Glomerular visceral epithelial cell (primary cell): ENCODE results near the gene PAX7.
"Not testable (repeated sequence)": the region's sequence is repeated elsewhere in the genome, so short reads cannot be mapped to it uniquely, and the experiment has no call there.

Experiments
- DNase-seq: peaks from one replicate; pipeline ENCODE4 v3.0.0-alpha.2; 2016; ENCODE audit errors: extremely low spot score

The PAX7 gene

DNA sequence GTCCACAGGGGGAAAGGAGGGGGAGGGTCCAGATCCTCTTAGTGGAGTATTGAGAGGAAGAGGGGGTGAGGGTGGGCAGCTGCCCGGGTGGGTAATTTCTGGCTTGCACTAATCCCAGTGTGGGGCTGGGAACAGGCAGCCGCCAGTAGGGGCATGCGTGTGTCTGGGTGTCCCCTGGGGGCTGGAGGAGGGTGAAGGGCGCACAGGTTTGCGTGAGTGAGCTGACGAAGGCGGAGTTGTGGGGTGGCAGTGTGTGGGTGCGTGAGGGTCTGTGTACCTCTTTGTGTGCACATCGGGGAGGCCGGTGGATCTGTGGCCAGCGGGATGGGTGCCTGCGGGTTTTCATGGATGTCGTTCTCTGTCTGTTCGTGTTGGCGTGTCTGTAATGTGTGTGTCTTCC, 97.3 kb downstream of the PAX7 start:
- no peak for DNase-seq

DNA sequence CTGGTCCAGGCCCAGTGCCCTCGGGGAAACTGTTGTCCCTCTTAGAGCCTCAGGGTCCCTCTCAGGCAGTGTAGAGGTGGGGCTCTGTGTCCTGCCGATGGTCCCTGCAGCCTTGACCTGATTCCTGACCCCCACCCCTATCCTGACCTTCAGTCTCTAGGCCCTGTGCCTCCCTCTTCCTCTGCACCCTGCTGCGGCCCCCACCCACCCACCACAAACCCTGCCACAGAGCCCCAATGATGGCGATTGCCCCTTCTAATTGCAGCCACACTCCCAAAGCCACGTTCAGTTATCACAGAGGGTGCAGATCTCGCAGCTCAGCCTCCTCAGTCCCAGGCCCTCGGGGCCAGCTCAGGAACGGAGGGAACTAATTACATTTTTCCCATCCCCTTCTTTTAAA, 99.7 kb downstream of the PAX7 start:
- no peak for DNase-seq

DNA sequence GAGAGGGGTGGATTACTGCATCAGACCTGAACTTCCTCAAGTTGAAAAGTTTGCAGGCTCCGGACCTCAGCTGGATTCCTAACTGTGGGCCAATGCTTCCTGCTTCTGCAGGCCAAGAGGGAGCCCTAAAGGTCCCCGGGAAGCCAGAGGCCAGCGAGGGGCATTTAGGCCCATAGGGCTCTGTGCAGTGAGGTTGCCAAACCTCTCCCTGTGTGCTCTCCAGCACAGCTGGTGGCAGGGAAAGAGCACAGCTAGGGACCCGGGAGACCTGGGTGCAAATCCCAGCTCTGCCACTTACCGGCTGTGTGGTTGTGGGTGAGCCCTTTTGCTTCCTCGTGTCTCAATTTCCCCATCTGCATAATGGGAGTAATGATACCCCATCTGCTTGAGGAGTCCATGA, 100.5 kb downstream of the PAX7 start:
- DNase-seq = no peak

DNA sequence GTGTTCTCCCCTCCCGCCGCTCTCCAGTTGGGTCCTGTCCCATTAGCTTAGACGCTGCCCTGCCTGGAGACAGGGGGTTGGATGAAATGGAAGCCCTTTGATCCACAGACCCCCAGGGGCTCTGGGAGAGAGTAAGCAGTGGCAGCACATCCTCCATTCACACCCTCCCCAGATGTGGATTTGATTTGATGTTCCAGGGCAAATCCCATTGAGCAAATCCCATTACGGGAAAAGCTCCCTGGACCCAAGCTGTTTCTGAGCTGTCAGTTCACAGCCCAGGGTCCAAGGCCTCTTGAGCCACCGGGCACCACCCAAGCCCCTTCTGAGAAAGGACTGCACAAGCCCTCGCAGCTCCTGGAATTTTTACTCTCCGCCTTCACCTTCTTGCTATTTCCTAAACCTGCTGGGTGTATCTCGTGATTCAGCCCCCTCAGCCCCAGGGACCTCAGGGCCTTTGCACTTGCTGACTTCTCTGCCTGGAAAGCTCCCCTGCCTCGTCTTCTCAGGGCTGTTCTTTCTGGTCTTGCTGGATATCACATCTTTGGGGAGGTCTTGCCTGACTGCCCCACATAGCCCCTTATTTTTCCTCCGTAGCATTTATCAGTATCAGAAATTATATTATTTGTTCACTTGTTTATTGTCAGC, 101.1 kb downstream of the PAX7 start:
- DNase-seq = no peak

DNA sequence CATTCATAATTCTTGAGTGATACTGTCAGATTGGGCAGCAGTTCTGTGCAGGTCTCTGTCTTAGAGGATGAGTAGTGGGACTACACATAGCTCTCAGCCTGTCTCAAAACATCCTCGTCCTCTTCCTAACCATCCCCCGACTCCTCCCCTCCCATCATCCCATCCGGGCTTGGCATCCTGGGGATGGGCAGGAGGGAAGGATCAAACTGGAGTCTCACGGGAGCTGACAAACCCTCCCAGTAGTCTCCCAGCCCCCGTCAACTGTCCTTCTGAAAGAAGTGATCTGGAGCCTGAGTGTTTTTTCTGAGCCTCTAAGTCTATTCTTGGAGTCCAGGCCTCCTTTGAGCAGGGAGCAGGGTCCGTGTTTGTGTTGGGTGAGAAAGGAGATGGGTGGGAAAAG, 102.0 kb downstream of the PAX7 start:
- DNase-seq = no peak

DNA sequence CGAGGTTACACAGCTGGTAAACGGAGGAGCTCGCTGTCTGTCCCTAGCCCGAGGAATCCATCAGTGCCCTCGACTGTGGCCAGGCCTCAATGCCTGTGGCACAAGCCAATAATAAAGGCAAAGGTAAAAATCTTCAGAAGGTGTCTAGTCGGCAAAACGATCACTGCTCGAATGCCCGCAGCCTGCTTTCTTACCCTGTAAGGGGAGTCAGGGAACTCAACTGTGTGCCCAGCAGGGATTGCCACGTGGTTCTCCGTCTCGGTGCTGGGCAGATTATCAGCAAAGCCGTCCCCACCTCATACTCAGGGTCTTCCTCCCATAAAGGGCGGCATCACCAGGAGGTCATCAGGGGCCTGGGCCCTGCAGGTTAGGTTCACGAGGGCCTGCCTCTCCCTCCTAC, 103.4 kb downstream of the PAX7 start:
- no peak for DNase-seq

DNA sequence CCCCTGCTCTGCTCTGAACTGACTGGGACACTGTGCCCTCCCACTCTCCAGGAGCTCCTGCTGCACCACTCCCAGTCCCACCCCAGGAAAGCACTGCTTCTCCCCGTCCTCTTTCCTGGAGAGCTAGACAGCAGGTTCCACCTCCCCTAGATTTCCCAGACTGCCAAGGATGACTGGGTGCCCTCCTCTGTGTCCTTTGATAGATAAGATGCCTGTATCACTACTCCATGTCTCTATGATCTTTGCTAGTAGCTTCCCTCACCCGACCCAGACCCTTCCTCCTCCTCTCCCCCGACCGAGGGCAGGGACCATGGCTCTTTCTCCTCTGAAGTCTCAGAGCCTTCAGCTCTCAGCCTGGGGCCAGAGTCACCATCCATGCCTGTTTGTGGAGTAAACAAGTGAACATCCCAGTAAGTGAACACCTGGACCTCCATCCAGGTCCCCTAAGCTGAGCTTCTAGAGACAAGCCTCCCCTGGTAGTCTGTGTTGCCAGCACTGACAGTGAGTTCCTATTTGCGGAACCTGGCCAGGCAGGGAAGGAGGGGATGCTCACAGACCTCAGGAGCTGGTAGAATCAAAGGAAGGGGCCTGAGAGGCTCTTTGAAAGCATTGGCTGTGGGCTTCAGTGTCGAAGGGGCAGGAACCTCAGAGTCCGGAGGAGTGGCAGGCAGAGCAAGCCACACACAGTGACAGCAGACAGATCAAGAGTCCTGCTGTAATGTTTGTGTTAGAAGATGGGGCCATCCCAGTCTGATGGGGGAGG, 104.0 kb downstream of the PAX7 start:
- DNase-seq = no peak

DNA sequence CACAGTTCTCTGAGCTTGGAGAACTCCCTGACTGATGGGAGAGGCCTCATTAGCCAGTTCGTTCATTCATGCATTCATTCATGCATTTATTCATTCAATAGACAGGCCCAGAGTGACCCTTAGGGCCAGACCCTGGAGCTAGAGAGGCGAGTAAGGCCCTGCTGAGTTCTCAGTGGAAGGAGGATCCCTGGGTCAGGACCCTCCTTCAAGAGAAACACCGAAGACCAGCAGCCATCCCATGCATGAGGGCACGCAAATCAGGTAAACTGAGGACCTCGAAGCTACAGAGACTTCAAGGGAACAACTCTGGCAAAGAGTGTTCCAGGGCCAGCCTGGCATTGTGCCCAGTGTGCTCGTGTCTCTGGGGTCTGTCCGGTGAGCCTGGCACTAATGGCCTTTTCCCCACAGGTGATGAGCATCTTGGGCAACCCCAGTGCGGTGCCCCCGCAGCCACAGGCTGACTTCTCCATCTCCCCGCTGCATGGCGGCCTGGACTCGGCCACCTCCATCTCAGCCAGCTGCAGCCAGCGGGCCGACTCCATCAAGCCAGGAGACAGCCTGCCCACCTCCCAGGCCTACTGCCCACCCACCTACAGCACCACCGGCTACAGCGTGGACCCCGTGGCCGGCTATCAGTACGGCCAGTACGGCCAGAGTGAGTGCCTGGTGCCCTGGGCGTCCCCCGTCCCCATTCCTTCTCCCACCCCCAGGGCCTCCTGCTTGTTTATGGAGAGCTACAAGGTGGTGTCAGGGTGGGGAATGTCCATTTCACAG, 104.8 kb downstream of the PAX7 start:
- DNase-seq = no peak

DNA sequence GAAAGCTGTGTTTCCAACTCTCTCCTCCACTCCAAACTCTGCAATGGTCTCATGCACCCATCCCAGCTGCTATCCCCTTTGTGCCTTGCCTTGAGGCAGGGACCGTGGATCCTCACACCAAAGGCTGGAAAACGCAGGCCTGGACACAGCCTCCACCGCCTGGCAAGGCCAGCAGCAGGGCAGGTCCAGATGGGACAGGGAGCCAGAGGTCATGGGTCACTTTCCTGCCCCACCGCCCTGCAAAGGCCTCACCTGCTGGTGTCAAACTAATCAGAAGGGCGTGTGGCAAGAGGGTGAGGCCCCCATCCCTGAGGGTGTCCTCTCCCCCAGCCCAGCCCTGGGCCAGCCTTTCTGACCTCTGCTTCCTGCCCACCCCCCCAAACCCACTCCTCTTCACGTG, 106.3 kb downstream of the PAX7 start:
- no peak for DNase-seq

DNA sequence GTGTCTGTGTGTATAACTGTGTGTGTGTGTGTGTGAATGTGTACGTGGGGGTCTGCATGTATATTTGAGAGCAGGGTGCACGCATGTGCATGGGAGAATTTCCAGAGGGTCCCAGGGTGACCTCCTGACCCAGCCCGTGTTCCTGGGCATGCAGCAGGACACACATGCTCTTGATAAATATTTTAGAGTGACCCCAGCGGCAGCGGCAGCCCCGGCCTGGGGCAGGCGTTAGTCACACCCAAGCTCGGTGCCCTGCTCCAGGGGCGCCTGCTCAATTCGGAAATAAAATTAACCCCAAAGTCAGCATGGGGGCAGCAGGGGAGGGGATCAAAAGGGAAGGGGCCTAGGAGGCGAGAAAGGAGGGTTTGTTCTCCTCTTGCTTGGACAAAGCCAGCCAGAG, 107.5 kb downstream of the PAX7 start:
- DNase-seq = no peak

DNA sequence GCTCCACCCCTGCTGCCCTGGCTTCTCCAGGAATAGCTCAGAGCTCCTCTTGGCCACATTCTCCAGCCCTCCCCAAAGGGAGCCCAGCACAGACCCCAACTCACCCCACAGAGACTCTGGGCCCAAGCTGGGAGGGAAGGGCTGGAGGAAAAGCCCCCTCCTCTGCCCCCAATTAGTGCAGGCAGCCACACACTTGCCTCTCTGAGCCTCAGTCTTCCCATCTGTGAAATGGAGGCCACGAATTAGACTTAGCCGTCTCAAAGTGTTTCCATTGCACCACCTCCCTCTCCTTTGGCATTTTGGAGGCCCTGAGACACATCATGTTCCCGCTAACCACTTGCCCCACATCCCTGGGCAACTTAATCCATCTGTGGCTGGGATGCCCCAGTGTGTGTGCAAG, 108.0 kb downstream of the PAX7 start:
- no peak for DNase-seq

DNA sequence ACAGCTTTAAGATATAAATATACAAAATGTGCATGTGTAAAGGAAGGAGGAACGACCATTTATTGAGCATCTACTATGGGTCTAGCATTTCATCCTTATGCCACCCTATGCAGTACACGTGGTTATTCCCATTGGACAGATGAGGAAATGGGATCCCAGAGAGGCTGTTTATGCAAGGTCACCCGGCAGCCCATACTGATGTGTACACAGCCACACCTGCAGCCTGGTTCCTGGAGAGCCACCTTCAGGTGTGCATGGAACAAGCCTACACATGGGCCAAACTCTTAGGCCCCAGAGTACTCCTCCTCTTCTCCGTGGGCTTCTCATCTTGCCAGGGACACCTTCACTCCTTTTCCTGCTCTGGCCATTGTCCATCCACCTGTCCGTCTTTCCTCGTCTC, 108.8 kb downstream of the PAX7 start:
- no peak for DNase-seq

DNA sequence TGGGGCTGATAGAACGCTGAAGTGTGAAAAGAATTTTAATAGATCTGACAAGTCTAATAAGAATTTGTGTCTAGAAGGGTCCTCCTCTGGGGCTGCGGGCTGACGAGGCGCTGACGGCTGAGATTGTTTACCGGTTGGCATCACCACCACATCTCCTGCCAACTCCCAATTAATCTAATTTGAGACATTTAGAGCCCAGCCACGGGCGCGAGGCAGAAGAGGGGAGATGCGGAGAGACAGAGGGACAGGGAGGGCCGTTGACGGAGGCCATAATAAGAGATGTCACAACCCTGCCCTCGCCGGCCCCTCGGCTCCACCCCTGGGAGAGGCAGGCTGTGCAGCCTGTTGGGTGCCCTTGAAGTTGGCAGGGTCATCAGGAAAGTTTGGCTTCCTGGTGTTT, 109.3 kb downstream of the PAX7 start:
- no peak for DNase-seq

DNA sequence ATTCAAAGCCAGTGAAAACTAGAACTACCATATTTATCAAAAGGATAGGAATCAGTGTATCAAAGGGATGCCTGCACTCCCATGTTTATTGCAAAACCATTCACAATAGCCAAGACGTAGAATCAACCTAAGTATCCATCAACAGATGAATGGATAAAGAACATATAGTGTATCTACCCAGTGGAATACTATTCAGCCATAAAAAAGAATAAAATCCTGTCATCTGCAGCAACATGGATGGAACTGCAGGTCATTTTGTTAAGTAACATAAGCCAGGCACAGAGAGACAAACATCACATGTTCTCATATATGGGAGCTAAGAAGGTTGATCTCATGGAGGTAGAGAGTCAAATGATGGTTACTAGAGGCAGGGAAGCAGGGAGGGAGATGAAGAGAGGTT, 110.0 kb downstream of the PAX7 start:
- no peak for DNase-seq

DNA sequence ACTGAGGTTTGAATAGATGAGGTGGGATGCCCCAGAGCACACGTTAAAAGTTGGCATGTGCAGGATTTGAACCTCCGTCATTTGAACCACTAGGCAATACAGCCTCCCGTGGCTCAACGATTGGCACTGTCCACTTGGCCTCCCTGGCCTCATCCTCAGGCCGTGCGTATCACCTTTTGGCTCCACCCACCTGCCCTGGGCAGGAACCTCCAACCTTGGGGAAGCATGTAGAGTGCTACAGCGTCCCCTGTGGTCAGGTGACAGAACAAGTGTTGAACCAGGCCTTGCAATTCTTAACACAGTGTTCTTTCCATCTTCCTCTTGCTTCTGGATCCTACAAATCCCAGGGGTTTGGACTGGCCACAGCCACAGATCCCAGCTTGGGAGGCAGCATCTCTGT, 112.6 kb downstream of the PAX7 start:
- DNase-seq = no peak

DNA sequence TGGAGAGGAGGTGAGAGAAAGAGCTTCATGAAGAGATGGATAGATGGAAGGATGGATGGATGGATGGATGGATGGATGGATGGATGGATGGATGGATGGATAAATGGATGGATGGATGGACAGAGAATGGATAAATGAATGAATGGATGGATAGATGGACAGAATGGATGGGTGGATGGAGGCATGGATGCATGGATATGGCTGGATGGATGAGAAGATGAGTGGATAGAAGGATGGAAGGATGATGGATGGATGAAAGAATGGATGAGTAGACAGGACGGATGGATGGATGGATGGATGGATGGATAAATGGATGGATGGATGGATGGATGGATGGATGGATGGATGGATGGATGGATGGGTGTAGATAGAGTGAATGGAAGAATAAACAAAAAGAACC, 113.7 kb downstream of the PAX7 start:
- DNase-seq = not testable (repeated sequence)

DNA sequence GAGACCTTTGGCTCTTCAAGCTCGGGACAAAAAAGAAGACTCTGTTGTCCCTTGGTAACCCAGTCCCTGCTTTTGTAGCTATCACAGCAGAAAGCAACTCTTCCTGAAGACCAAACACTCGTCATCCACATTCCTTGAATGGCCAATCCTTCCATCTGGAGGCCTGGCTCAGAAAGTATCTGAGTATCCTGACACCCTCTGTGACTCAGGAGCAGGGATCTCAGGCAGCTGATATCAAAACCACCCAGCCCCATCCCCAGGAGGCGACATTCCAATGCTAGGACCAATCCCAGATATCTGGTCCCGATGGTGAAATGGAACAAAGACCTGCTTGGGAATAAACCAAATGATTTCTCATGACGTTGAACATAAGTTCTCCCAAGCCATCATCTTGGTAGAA, 116.3 kb downstream of the PAX7 start:
- DNase-seq = no peak

DNA sequence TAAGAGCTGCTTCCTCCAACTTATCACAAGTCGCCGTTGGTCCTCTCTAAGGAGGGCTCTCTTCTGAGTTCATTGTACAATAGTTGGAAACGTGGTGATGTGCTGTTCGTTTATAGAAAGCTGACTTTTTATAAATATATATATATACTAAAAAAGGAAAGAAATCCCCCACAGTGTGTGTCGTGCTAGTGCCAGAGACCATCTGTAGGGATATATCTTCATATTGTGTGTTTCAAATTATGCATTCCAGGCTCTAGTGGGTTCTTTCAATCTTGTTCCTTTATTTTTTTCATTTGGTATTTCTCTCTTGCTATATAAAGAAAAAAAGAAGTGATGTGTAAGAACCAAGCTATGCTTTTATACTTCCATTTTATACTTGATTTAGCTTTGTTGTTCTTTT, 117.0 kb downstream of the PAX7 start:
- no peak for DNase-seq

DNA sequence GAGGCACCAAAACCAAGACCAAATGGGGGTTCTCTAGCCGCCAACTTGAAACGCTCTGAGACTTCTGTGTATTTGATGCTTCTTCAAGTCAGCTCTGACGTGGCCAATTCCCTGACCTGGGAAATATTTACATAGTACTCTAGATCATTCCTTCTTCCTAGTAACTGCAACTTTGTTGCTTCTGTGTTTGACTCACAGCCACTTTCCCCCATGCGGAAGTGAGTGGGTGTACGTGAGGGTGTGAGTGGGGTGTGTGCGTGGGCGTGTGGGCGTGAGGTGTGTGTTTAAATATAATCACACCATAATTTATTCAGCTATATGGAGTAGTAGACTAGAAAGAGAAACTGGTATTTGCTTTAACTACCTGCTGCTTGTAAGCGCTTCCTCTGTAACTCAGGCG, 117.8 kb downstream of the PAX7 start:
- DNase-seq = no peak

DNA sequence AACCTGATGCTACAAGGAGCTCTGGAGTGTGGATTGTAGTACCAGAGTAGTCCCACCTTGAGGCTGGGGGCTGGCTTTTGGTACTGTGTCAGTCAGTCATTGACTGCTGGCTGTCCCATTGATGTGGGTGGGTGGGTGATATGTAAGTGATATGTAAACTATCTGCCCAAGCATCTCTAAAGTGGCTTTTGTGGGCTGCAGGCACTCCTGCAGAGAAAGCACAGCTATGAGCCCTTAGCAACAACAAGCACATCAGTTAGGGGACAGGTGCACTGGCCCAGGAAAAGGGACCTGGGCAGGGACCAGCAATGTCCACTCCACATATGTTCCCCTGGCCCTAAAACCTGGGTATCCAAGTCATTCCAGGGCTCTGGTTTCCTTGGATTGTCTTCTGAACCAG, 118.9 kb downstream of the PAX7 start:
- DNase-seq = no peak

DNA sequence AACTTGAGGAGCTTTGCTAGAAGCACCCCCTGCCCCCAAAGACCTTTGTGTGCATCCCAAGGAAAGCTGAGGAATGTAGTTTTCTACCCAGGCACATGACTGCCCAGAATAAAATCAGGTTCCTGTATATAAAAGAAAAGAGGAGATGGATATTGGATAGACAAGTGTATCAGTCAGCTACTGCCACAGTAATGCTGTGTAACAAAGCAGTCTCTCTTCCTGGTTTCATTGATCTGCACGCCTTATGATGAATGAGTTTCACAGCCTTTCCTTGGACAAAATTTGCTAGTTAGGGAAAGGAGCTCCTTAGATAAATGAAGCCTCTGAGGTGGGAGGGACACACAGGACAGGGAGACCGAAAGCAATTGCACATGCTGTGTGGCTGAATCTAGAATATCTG, 120.0 kb downstream of the PAX7 start:
- DNase-seq = no peak

DNA sequence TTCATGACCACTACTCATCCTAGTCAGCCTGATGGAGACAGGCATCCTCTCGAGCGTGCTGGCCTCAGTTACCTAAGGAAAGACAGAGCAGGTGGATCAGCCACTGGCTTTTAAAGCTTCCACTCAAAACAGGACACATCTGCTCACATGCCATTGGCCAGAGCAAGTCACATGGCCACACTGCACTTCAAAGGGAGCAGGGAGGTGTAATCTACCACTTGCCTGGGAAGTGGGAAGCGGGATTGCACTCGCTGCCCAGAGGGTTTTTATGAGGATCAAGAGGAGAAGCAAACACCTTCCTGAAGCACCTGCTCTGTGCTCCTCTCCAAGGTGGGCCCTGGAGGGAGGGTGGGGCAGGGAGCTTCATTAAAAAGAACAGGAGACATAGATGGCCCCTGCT, 120.8 kb downstream of the PAX7 start:
- DNase-seq = no peak

DNA sequence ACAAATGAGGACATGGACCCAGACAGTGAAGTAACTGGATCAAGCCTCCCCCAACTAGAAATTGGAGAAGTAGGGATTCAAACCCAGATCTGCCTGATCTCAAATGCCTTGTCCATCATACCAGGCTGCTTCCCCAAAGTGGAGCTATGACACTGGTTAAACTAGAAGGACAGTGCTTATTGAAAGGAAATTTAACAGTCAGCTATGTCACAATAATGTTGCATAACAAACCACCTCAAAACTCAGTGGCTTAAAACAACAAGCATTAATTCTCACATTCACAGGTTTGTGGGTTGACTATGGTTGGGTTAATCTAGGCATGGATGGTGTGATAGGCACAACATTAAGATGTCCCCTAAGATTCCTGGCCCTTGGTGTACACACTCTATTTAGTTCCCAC, 121.8 kb downstream of the PAX7 start:
- no peak for DNase-seq
